ENCODE data around the gene GPR146. TPM values are rescaled to one million over a fixed set of nuclear protein-coding genes. Genes with fewer than 3 reads are reported as not detected.

Gene GPR146
- total RNA-seq, 1 experiment from 2014 or later: 0.92 TPM

DNA sequence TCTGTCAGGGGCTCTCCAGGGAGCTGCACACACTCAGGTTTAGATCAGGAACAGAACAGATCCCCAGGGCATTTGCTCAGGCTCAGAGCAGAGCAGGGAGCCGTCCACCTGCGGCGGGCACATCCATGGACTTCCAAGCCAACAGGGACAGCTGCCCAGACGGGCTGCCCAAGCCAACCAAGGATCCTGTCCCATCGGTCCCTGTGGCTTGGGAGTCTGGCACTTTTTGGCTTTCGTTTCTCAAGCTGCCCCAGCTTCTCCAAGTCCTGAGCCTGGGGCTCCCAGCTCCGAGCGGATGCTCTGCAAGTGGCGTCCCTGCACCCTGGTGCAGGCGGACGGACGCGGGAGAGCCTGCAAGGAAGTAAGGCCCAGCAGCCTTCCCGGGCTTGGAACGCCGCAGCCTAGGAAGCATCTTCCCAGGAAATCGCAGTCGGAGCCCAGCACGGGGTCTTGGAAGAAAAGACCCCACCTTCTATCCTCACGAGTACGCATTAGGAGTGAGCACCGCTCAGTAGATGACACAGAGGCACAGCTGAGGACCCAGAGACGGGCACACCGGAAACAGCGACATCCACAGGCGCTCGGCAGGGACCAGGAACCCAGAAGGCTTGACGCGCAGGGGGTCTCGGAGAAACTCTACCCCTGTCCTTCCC lies 6.0 kb downstream of the GPR146 start:
- Mint-ChIP-seq H3K9me3 (no peaks in the 10 kb centered on the region), H3K36me3 (no peaks in the 10 kb centered on the region), H3K4me3 (no peak overlapping the region), H3K27me3 (ENCODE audit: low read depth) (no peaks in the 10 kb centered on the region), H3K27ac (no peak overlapping the region), H3K4me1 (peaks cover 25% of the 10 kb centered on the region)
- POLR2A ChIA-PET: no interaction called here
- no peak for DNase-seq (ENCODE audit: low spot score)
- CTCF ChIA-PET: interaction anchor here (0.5 to 5.9 kb wide), 3 partner anchors 16 to 160 kb away, joined by 3 to 27 read pairs (median 26); no protein-coding TSS in a partner anchor
- TF ChIP-seq MYBL2 (CRISPR knock-in tag; IDR thresholded peaks at IDR 0.05) (no peak), IRF1 (CRISPR knock-in tag; IDR thresholded peaks at IDR 0.05) (no peak), ATF6 (CRISPR knock-in tag; IDR thresholded peaks at IDR 0.05) (no peak), SMAD4 (CRISPR knock-in tag; IDR thresholded peaks at IDR 0.05) (no peak), ATF1 (CRISPR knock-in tag; IDR thresholded peaks at IDR 0.05) (no peak), ZNF396 (CRISPR knock-in tag; IDR thresholded peaks at IDR 0.05; ENCODE audit: borderline replicate concordance) (no peak), SOX15 (CRISPR knock-in tag; IDR thresholded peaks at IDR 0.05) (no peak), FOXJ3 (CRISPR knock-in tag; IDR thresholded peaks at IDR 0.05; ENCODE audit: borderline replicate concordance) (no peak), OVOL2 (CRISPR knock-in tag; IDR thresholded peaks at IDR 0.05; ENCODE audit: borderline replicate concordance) (no peak), HMGXB4 (CRISPR knock-in tag; IDR thresholded peaks at IDR 0.05) (no peak), NR1H2 (CRISPR knock-in tag; IDR thresholded peaks at IDR 0.05) (no peak), MXD4 (CRISPR knock-in tag; IDR thresholded peaks at IDR 0.05; ENCODE audit: borderline replicate concordance) (no peak), E2F5 (CRISPR knock-in tag; IDR thresholded peaks at IDR 0.05) (no peak), ZNF416 (CRISPR knock-in tag; IDR thresholded peaks at IDR 0.05) (no peak), ZNF219 (CRISPR knock-in tag; IDR thresholded peaks at IDR 0.05; ENCODE audit: borderline replicate concordance) (no peak), PRRX2 (CRISPR knock-in tag; IDR thresholded peaks at IDR 0.05) (no peak), ARID4B (CRISPR knock-in tag; IDR thresholded peaks at IDR 0.05; ENCODE audit: borderline replicate concordance) (no peak)
- TF ChIP-seq, protein P1, sequence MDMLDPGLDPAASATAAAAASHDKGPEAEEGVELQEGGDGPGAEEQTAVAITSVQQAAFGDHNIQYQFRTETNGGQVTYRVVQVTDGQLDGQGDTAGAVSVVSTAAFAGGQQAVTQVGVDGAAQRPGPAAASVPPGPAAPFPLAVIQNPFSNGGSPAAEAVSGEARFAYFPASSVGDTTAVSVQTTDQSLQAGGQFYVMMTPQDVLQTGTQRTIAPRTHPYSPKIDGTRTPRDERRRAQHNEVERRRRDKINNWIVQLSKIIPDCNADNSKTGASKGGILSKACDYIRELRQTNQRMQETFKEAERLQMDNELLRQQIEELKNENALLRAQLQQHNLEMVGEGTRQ (CRISPR knock-in tag; IDR thresholded peaks at IDR 0.05): no peak
- TF ChIP-seq, protein P2, sequence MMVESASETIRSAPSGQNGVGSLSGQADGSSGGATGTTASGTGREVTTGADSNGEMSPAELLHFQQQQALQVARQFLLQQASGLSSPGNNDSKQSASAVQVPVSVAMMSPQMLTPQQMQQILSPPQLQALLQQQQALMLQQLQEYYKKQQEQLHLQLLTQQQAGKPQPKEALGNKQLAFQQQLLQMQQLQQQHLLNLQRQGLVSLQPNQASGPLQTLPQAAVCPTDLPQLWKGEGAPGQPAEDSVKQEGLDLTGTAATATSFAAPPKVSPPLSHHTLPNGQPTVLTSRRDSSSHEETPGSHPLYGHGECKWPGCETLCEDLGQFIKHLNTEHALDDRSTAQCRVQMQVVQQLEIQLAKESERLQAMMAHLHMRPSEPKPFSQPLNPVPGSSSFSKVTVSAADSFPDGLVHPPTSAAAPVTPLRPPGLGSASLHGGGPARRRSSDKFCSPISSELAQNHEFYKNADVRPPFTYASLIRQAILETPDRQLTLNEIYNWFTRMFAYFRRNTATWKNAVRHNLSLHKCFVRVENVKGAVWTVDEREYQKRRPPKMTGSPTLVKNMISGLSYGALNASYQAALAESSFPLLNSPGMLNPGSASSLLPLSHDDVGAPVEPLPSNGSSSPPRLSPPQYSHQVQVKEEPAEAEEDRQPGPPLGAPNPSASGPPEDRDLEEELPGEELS (CRISPR knock-in tag; IDR thresholded peaks at IDR 0.05): no peak
- ATAC-seq: no peak
